Uterus (tissue), 4 donors: ENCODE results near the gene SLC25A21. TPM values are rescaled to one million over a fixed set of nuclear protein-coding genes. Genes with fewer than 3 reads are reported as not detected.

ENCODE experiments used
- DNase-seq, 2 donors: peaks; one replicate each; pipeline ENCODE4 v3.0.0-alpha.2; 2019 to 2020
- H3K27ac ChIP-seq, 2 donors: fragments of 200-600 bp; sonication (generic); 1 replicate in 1 of 2; 2 replicates in 1 of 2; pipeline ENCODE4 v1.5.1; 2016 to 2018
- H3K27me3 ChIP-seq, 2 donors: fragments of 200-600 bp; sonication (generic); one replicate each; pipeline ENCODE4 v1.5.1; 2018 to 2019; ENCODE audit warnings: control low read depth in 1 of 2
- H3K36me3 ChIP-seq, 2 donors: fragments of 200-600 bp; sonication (generic); one replicate each; pipeline ENCODE4 v1.5.1; 2019; ENCODE audit warnings: control low read depth in 1 of 2
- H3K4me1 ChIP-seq, 2 donors: fragments of 200-600 bp; sonication (generic); one replicate each; pipeline ENCODE4 v1.5.1; 2018 to 2019; ENCODE audit warnings: control low read depth in 1 of 2
- H3K4me3 ChIP-seq, 2 donors: fragments of 200-600 bp; sonication (generic); 1 replicate in 1 of 2; 2 replicates in 1 of 2; pipeline ENCODE4 v1.5.1; 2018 to 2019; ENCODE audit warnings: mild to moderate bottlenecking in 1 of 2
- H3K9me3 ChIP-seq, 2 donors: fragments of 200-600 bp; sonication (generic); one replicate each; pipeline ENCODE4 v1.5.1; 2019; ENCODE audit warnings: control low read depth in 1 of 2
- POLR2A ChIP-seq, 2 donors: fragments of 450-650 bp; IDR thresholded peaks; one replicate each; pipeline ENCODE4 v1.6.1; 2016; ENCODE audit warnings: antibody characterized with exemption in 2 of 2, mild to moderate bottlenecking in 1 of 2, moderate library complexity in 1 of 2
- intact Hi-C: fragments of 100-400 bp; cut with DNase I; formaldehyde crosslinking; loops from one replicate; pipeline ENCODE4 v1.15.1; 2023; ENCODE audit warnings: low total_unique reads
- total RNA-seq, 4 donors: library from RNA; depleted of rRNA in 3 of 4; stranded (reverse); fragments of >200 nt in 3 of 4; gene quantifications; one replicate each; pipeline versions ENCODE4 v1.1.0 to v1.2.4, GENCODE V29; 2014 to 2023
- TF ChIP-seq, protein P1 (sequence below), 4 experiments: fragments of 200-600 bp in 2 of 4; fragments of 450-650 bp in 2 of 4; sonication (generic) in 2 of 4; IDR thresholded peaks; one replicate each; pipeline ENCODE4 v1.5.1; 2016 to 2019; ENCODE audit warnings: antibody characterized with exemption in 4 of 4, mild to moderate bottlenecking in 2 of 4, moderate library complexity in 1 of 4
- donor health status: DM: yes; HTN: yes; CAD: no.

Gene SLC25A21
- total RNA-seq, 4 donors from 2014 or later = under 0.01 to 3.0 (median 2.0) TPM; not detected in 1

GRCh38 chr14:37088356-37089215 is 83.8 kb downstream of the SLC25A21 start:
- intact Hi-C loops = no loop called here
- Histone ChIP-seq H3K27me3 (no peaks in the 10 kb centered on the region), H3K27ac (no peak overlapping the region), H3K9me3 (no peaks in the 10 kb centered on the region), H3K4me3 (no peak overlapping the region), H3K4me1 (no peaks in the 10 kb centered on the region), H3K36me3 (no peaks in the 10 kb centered on the region)
- DNase-seq = no peak
- TF ChIP-seq, protein P1, sequence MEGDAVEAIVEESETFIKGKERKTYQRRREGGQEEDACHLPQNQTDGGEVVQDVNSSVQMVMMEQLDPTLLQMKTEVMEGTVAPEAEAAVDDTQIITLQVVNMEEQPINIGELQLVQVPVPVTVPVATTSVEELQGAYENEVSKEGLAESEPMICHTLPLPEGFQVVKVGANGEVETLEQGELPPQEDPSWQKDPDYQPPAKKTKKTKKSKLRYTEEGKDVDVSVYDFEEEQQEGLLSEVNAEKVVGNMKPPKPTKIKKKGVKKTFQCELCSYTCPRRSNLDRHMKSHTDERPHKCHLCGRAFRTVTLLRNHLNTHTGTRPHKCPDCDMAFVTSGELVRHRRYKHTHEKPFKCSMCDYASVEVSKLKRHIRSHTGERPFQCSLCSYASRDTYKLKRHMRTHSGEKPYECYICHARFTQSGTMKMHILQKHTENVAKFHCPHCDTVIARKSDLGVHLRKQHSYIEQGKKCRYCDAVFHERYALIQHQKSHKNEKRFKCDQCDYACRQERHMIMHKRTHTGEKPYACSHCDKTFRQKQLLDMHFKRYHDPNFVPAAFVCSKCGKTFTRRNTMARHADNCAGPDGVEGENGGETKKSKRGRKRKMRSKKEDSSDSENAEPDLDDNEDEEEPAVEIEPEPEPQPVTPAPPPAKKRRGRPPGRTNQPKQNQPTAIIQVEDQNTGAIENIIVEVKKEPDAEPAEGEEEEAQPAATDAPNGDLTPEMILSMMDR (IDR thresholded peaks at IDR 0.05) = no peak
- no peak for TF ChIP-seq POLR2A (IDR thresholded peaks at IDR 0.05)

GRCh38 chr14:37087520-37087919 is 84.9 kb downstream of the SLC25A21 start:
- no peak overlapping the region for H3K27ac ChIP-seq
- H3K4me1 ChIP-seq = no peaks in the 10 kb centered on the region
- DNase-seq = no peak
- TF ChIP-seq, protein P1 (IDR thresholded peaks at IDR 0.05) = no peak
- no peak for TF ChIP-seq POLR2A (IDR thresholded peaks at IDR 0.05)
- H3K36me3 ChIP-seq = no peaks in the 10 kb centered on the region
- no peak overlapping the region for H3K4me3 ChIP-seq
- H3K9me3 ChIP-seq = no peaks in the 10 kb centered on the region
- H3K27me3 ChIP-seq = no peaks in the 10 kb centered on the region
- intact Hi-C loops = no loop called here

- Histone ChIP-seq H3K27ac (no peak overlapping the region), H3K4me3 (no peak overlapping the region), H3K9me3 (no peaks in the 10 kb centered on the region), H3K36me3 (no peaks in the 10 kb centered on the region), H3K4me1 (no peaks in the 10 kb centered on the region), H3K27me3 (no peaks in the 10 kb centered on the region)
- DNase-seq = no peak
- intact Hi-C loops = no loop called here
- no peak for TF ChIP-seq POLR2A (IDR thresholded peaks at IDR 0.05)
- TF ChIP-seq, protein P1 (IDR thresholded peaks at IDR 0.05) = no peak
These were observed 88.8 kb downstream of the SLC25A21 start for GRCh38 chr14:37083599-37083998.

- TF ChIP-seq, protein P1 (IDR thresholded peaks at IDR 0.05) = no peak
- TF ChIP-seq POLR2A (IDR thresholded peaks at IDR 0.05) = no peak
- no peaks in the 10 kb centered on the region for H3K4me1 ChIP-seq
- H3K9me3 ChIP-seq = no peaks in the 10 kb centered on the region
- intact Hi-C loops = no loop called here
- DNase-seq = no peak
- no peak overlapping the region for H3K4me3 ChIP-seq
- no peak overlapping the region for H3K27ac ChIP-seq
- no peaks in the 10 kb centered on the region for H3K36me3 ChIP-seq
- no peaks in the 10 kb centered on the region for H3K27me3 ChIP-seq
These were observed 90.0 kb downstream of the SLC25A21 start for GRCh38 chr14:37082449-37082848.

- TF ChIP-seq POLR2A (IDR thresholded peaks at IDR 0.05) = no peak
- TF ChIP-seq, protein P1 (IDR thresholded peaks at IDR 0.05) = no peak
- Histone ChIP-seq H3K36me3 (no peaks in the 10 kb centered on the region), H3K27ac (no peak overlapping the region), H3K4me3 (no peak overlapping the region), H3K4me1 (no peaks in the 10 kb centered on the region), H3K27me3 (no peaks in the 10 kb centered on the region), H3K9me3 (no peaks in the 10 kb centered on the region)
- intact Hi-C loops = no loop called here
- no peak for DNase-seq
These were observed 90.5 kb downstream of the SLC25A21 start for GRCh38 chr14:37081856-37082255.
